Keratinocyte (primary cell): Measurements from ENCODE around the gene CCM2. TPM values are rescaled to one million over a fixed set of nuclear protein-coding genes. Genes with fewer than 3 reads are reported as not detected.

Experiments
- DNase-seq: peaks from one replicate; pipeline ENCODE4 v3.0.0-alpha.2; 2011; ENCODE audit warnings: low read depth, missing footprints, low spot score
- FAIRE-seq: peaks from 2 replicates; lab custom pipeline; 2011; peaks lifted over from hg19 to GRCh38; lab: Jason Lieb, UNC
- H2AFZ ChIP-seq: 2 replicates; pipeline ENCODE4 v1.6.0; 2012; ENCODE audit warnings: low read length, control low read depth, inconsistent platforms; ENCODE audit not compliant: control insufficient read depth
- H3K27ac ChIP-seq: 2 replicates; pipeline ENCODE4 v1.5.1; 2011; ENCODE audit warnings: low read length; ENCODE audit not compliant: control insufficient read depth, insufficient read depth
- H3K27me3 ChIP-seq: 3 replicates; pipeline ENCODE4 v1.6.0; 2011; ENCODE audit warnings: low read length; ENCODE audit not compliant: control insufficient read depth, insufficient read depth; ENCODE audit errors: extremely low read depth
- H3K36me3 ChIP-seq, 2 experiments: 2 replicates in 1 of 2; 3 replicates in 1 of 2; pipeline ENCODE4 v1.5.1; 2011; ENCODE audit warnings: low read length in 2 of 2, mild to moderate bottlenecking in 1 of 2; ENCODE audit not compliant: control insufficient read depth in 2 of 2, insufficient read depth in 2 of 2; ENCODE audit errors: extremely low read depth in 1 of 2
- H3K4me1 ChIP-seq: 3 replicates; pipeline ENCODE4 v1.5.1; 2011; ENCODE audit warnings: low read length; ENCODE audit not compliant: control insufficient read depth, insufficient read depth; ENCODE audit errors: extremely low read depth
- H3K4me2 ChIP-seq: 3 replicates; pipeline ENCODE4 v1.6.0; 2011; ENCODE audit warnings: low read depth, low read length; ENCODE audit not compliant: control insufficient read depth, insufficient read depth; ENCODE audit errors: extremely low read depth
- H3K4me3 ChIP-seq, 3 experiments: fragments of 200-600 bp in 1 of 3; sonication (generic) in 1 of 3; 2 replicates in 2 of 3; 3 replicates in 1 of 3; pipeline ENCODE4 v1.5.1; 2011 to 2016; ENCODE audit warnings: low read length in 3 of 3, mild to moderate bottlenecking in 3 of 3, control low read depth in 2 of 3, inconsistent platforms in 1 of 3, low read depth in 1 of 3, mixed read lengths in 1 of 3, mixed run types in 1 of 3, moderate library complexity in 1 of 3; ENCODE audit not compliant: control insufficient read depth in 2 of 3, insufficient read depth in 2 of 3; ENCODE audit errors: extremely low read depth in 1 of 3
- H3K79me2 ChIP-seq: 2 replicates; pipeline ENCODE4 v1.6.0; 2012; ENCODE audit warnings: low read length; ENCODE audit not compliant: control insufficient read depth, insufficient read depth
- H3K9ac ChIP-seq: 3 replicates; pipeline ENCODE4 v1.6.0; 2011; ENCODE audit warnings: low read length; ENCODE audit not compliant: control insufficient read depth, insufficient read depth; ENCODE audit errors: extremely low read depth
- H3K9me1 ChIP-seq: 3 replicates; pipeline ENCODE4 v1.6.0; 2011; ENCODE audit warnings: low read length; ENCODE audit not compliant: control insufficient read depth, insufficient read depth; ENCODE audit errors: extremely low read depth
- H3K9me3 ChIP-seq: 2 replicates; pipeline ENCODE4 v1.5.1; 2012; ENCODE audit warnings: low read depth, low read length; ENCODE audit not compliant: control insufficient read depth
- H4K20me1 ChIP-seq: 3 replicates; pipeline ENCODE4 v1.6.0; 2011; ENCODE audit warnings: low read length; ENCODE audit not compliant: control insufficient read depth, insufficient read depth; ENCODE audit errors: extremely low read depth
- CTCF ChIP-seq, 3 experiments: IDR thresholded peaks in 1 of 3; conservative IDR thresholded peaks in 1 of 3; optimal IDR thresholded peaks in 1 of 3; 2 replicates in 2 of 3; 3 replicates in 1 of 3; pipeline versions ENCODE3 to v1.5.1; 2011; ENCODE audit warnings: low read length in 3 of 3, mild to moderate bottlenecking in 3 of 3, moderate library complexity in 2 of 3, control low read depth in 1 of 3, inconsistent platforms in 1 of 3; ENCODE audit not compliant: insufficient read depth in 2 of 3; ENCODE audit errors: extremely low read depth in 1 of 3
- EZH2 ChIP-seq: IDR thresholded peaks from one replicate; pipeline ENCODE4 v1.6.1; 2012; ENCODE audit warnings: inconsistent platforms, mild to moderate bottlenecking, low read length, moderate library complexity
- dilution Hi-C: fragments of 300-500 bp; cut with MboI; formaldehyde crosslinking; loops from one replicate; pipeline ENCODE4 v1.7.0; 2020; ENCODE audit warnings: low sequenced_read_pairs; ENCODE audit not compliant: extremely low pct_ligation_motif_present
- polyA plus RNA-seq, 5 experiments: library from polyadenylated mRNA; depleted of rRNA in 3 of 5; stranded (reverse) in 3 of 5; stranded (forward) in 1 of 5; unstranded in 1 of 5; fragments of >200 nt; gene quantifications; 1 replicate in 1 of 5; 2 replicates in 3 of 5; 3 replicates in 1 of 5; pipeline versions ENCODE4 v1.2.1 to v1.2.3, GENCODE V29; 2011 to 2012; ENCODE audit warnings: missing spikeins in 2 of 5, low read depth in 1 of 5, low replicate concordance in 1 of 5

Gene CCM2
- polyA plus RNA-seq, 1 donor (not counting 4 experiments of a cell fraction or from before 2014, with no cell fraction given) = 44.8 TPM

- Histone ChIP-seq H3K4me3 (no peak overlapping the region), H3K9me1 (no peaks in the 10 kb centered on the region), H3K9ac (no peak overlapping the region), H3K36me3 (no peaks in the 10 kb centered on the region), H3K4me1 (peaks cover 17% of the 10 kb centered on the region), H2AFZ (no peak overlapping the region), H3K27me3 (peaks cover 24% of the 10 kb centered on the region), H3K9me3 (no peaks in the 10 kb centered on the region), H3K79me2 (no peaks in the 10 kb centered on the region), H4K20me1 (no peaks in the 10 kb centered on the region), H3K4me2 (no peak overlapping the region), H3K27ac (no peak overlapping the region)
- TF ChIP-seq EZH2 (no peak), CTCF (optimal IDR thresholded peaks at IDR 0.05 in 1 of 3, IDR thresholded peaks at IDR 0.05 in 1 of 3, conservative IDR thresholded peaks at IDR 0.05 in 1 of 3; ENCODE audit: extremely low read depth in 1 of 3, insufficient read depth in 2 of 3, low read length in 3 of 3) (no peak)
- dilution Hi-C loops = no loop called here
- DNase-seq = no peak
- FAIRE-seq = no peak
These were observed 41.2 kb upstream of the CCM2 start for GRCh38 chr7:44958645-44959344.

DNA sequence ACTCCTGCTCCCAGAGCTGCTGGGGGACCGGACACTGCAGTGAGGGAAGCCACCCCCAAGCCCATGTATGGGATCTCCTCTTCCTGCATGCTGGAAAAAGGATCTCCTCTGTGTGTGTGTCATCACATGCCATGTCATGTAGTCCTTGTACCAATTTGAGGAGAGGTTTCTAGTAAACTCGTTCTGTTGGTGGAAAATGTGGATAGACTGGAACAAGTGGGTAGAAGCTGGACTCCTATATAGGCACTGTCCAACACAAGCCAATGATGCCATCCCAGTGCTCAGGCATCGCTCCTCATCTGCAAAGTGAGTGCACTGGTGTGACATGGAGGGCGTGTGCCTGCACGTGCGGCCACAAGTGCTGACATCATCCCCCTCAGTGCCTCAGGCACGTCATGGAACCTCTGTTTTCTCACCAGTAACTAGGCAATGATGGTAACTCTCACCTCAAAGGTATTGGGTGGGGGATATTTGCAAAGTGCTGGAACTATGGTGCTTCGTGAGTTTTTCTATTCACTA, 40.5 kb upstream of the CCM2 start:
- no peaks in the 10 kb centered on the region for H4K20me1 ChIP-seq
- H3K4me1 ChIP-seq = peaks cover 17% of the 10 kb centered on the region
- H3K36me3 ChIP-seq = no peaks in the 10 kb centered on the region
- no peaks in the 10 kb centered on the region for H3K9me3 ChIP-seq
- dilution Hi-C loops = no loop called here
- no peaks in the 10 kb centered on the region for H3K79me2 ChIP-seq
- no peak overlapping the region for H3K4me3 ChIP-seq
- no peak overlapping the region for H3K27ac ChIP-seq
- TF ChIP-seq EZH2 (no peak), CTCF (optimal IDR thresholded peaks at IDR 0.05 in 1 of 3, IDR thresholded peaks at IDR 0.05 in 1 of 3, conservative IDR thresholded peaks at IDR 0.05 in 1 of 3; ENCODE audit: extremely low read depth in 1 of 3, insufficient read depth in 2 of 3, low read length in 3 of 3) (no peak)
- peak overlapping the region; percentile 33 for H3K4me2 ChIP-seq
- peaks cover 27% of the 10 kb centered on the region for H3K27me3 ChIP-seq
- FAIRE-seq (peak; percentile 39), DNase-seq (peak; percentile 57)
- no peaks in the 10 kb centered on the region for H3K9me1 ChIP-seq
- no peak overlapping the region for H2AFZ ChIP-seq
- H3K9ac ChIP-seq = no peak overlapping the region
